GM18867 (cell line): ENCODE measurements around the gene DAPP1.

Source experiments
- ATAC-seq: cut with Tn5 transposase; IDR thresholded peaks from one replicate; pipeline ENCODE4 v1.9.1; 2021; ENCODE audit warnings: mild to moderate bottlenecking, moderate library complexity; ENCODE audit not compliant: unreplicated experiment

Gene DAPP1

GRCh38 chr4:99894161-99894997, 77.8 kb downstream of the DAPP1 start, which contains the start of gene LAMTOR3:
LAMTOR3 (minus strand) TSS chr4:99894427; CDS start chr4:99893963, 464 bp downstream.
- ATAC-seq, result peak; percentile 99

DNA sequence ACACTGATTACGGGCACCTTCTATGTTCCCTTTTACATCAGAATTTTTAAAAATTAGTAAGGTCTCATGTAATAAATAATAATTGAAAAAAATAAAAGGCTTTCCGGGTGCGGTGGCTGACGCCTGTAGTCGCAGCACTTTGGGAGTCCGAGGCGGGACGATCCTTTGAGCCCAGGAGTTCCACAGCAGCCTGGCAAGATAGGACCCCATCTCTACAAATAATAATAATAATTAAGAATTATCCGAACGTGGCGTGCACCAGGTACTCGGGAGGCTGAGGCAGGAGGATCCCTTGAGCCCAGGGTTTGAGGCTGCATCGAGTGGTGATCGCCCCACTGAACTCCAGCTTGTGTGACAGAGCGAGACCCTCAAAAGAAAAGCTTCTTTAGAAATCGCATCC, 78.4 kb downstream of the DAPP1 start:
- no peak for ATAC-seq

GRCh38 chr4:99915449-99915848, 98.8 kb downstream of the DAPP1 start:
- no peak for ATAC-seq

GRCh38 chr4:99917575-99917974, 100.9 kb downstream of the DAPP1 start:
- ATAC-seq, result no peak

- ATAC-seq, result no peak
Observed at GRCh38 chr4:99918656-99919055, 102.0 kb downstream of the DAPP1 start.
